Effector memory CD4-positive, alpha-beta T cell (primary cell): ENCODE data around the gene ADGRG1.

Experiments used
- DNase-seq, 3 donors: peaks; one replicate each; pipeline ENCODE4 v3.0.0-alpha.2; 2020
- H3K27ac ChIP-seq: 2 replicates; pipeline ENCODE4 v1.7.0; 2013; ENCODE audit warnings: mild to moderate bottlenecking, low read length, moderate library complexity; ENCODE audit not compliant: insufficient read depth, poor library complexity, severe bottlenecking
- H3K27me3 ChIP-seq: replicated peaks from 2 replicates; pipeline ENCODE4 v1.7.0; 2013; ENCODE audit warnings: mild to moderate bottlenecking, low read length; ENCODE audit not compliant: insufficient read depth, control insufficient read depth, poor library complexity, severe bottlenecking
- H3K36me3 ChIP-seq: 2 replicates; pipeline ENCODE4 v1.7.0; 2013; ENCODE audit warnings: mild to moderate bottlenecking, low read length, moderate library complexity; ENCODE audit not compliant: control insufficient read depth, insufficient read depth
- H3K4me1 ChIP-seq: 2 replicates; pipeline ENCODE4 v1.7.0; 2013; ENCODE audit warnings: low read length, mild to moderate bottlenecking; ENCODE audit not compliant: control insufficient read depth, insufficient read depth, poor library complexity, severe bottlenecking
- H3K4me3 ChIP-seq: 2 replicates; pipeline ENCODE4 v1.7.0; 2013; ENCODE audit warnings: low read length, low read depth, mild to moderate bottlenecking; ENCODE audit not compliant: insufficient read depth, poor library complexity, severe bottlenecking
- H3K9me3 ChIP-seq: 2 replicates; pipeline ENCODE4 v1.7.0; 2013; ENCODE audit warnings: mild to moderate bottlenecking, low read length, moderate library complexity; ENCODE audit not compliant: control insufficient read depth
- total RNA-seq, 3 donors: gene quantifications; one replicate each; lab custom pipeline; 2026; lab: John Stamatoyannopoulos, UW

Gene ADGRG1
- total RNA-seq, result 0.69 to 52.1 (median 3.3) reads per million in 3 donors

DNA sequence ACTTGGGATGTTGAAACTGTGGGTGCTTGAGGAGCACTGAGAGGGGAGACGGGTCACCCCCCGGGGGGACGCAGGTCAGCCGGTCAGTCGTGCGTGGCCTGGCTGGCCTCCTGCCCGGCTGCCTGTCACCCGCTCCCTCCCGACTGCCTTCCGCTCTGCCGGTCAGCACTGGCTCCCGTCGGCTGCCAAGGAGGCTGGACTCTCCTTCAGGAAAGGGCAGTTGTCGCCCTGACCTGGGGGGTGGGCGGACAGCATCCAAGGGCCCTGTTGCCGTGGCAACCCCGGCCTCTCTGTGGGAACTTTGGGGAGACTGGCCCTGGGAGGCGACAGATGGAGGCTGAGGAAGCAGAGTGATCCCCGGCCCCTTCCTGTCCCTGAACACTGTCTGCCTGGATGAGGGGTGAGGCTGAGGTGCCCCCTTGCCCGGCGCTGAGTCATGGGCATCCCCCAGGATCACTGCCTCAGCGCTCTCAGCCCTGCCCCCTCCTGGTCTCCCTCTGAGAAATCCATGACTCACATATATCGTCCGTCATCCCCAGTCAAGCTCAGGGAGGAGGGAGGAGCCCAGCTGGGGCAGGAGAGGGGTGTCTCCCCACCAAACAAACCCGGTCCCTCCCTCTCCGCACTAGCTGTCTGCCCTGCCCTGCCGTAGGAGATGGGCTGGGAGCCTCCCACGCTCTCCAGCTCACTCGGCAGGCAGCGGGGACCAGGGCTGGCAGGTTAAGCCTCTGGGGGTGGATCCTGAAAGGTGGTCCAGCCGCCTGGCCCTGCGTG is at the start of gene ADGRG1:
TSS of gene ADGRG1 (plus strand) at position 623 of the 774 bp plus-strand sequence. CDS start 21,658 bp downstream, outside the sequence.
- no peak within 1 kb of the TSS for H3K4me3 ChIP-seq
- no peaks in the 10 kb centered on the region for H3K9me3 ChIP-seq
- no peaks in the 10 kb centered on the region for H3K4me1 ChIP-seq
- H3K27me3 ChIP-seq, result peaks cover 12% of the 10 kb centered on the region
- no peaks in the 10 kb centered on the region for H3K36me3 ChIP-seq
- peak in 1 of 3 donors; percentile 11 for DNase-seq
- H3K27ac ChIP-seq, result no peak within 1 kb of the TSS

DNA sequence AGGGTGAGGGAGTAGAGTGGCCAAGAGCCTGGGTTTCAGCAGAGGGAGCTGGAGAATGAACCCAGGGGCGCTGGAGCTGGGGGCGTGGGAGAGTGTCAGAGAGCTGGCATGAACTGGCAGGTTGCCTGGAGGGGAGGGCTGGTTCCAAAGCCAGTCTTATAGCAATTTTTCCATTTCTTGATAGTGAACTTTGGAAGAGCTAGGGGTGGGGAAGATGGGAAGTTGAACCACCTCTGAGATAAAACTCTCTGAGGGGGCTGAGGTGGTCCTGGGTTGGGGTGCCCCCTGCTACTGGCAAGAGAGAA is 49.1 kb upstream of the ADGRG1 start:
- Histone ChIP-seq H3K9me3 (no peaks in the 10 kb centered on the region), H3K36me3 (no peaks in the 10 kb centered on the region), H3K4me3 (no peak overlapping the region), H3K4me1 (peaks cover 15% of the 10 kb centered on the region), H3K27ac (no peak overlapping the region), H3K27me3 (no peaks in the 10 kb centered on the region)
- no peak for DNase-seq

DNA sequence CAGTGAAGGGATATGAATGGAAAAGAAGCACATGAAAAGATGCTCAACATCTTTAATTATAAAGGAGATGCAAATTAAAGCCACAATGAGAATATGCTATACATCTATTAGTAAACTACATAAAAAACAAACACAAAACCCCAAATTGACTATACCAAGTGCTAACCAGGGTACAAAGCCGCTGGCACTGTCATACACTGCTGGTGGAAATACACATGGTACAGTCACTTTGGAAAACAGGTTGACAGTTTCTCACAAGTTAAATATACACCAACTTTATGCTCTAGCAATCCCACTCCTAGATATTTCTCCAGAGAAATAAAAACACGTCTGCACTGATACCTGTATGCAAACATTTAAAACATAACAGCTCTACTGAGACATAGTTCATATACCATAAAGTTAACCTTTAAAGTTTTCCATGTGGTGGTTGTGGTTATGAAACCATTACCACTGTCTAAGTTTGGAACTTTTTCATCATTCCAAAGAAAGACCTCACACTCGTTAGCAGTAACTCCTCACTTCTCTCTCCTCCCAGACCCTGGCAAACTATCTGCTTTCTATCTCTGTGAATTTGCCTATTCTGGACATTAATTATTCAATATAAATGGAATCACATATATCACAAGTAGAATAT is 43.3 kb upstream of the ADGRG1 start:
- Histone ChIP-seq H3K4me1 (no peaks in the 10 kb centered on the region), H3K27me3 (no peaks in the 10 kb centered on the region), H3K36me3 (no peaks in the 10 kb centered on the region), H3K4me3 (no peak overlapping the region), H3K9me3 (no peaks in the 10 kb centered on the region), H3K27ac (no peak overlapping the region)
- DNase-seq, result no peak

DNA sequence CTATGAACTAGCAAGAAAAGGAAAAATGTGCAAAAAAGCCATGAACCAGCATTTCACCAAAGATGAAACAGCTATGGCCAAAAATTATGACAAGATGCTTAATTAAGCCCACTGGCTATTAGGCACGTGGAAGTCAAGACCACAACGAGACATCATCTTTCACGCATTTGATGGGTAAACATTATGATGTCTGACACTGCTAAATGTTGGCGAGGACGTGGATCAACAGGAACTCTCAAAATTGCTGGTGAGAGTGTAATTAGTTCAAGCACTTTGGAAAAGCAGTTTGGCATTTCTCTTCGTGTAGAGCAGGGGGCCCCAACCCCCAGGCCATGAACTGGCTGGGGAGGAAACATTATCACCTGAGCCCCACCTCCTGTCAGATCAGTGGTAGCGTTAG is 39.6 kb upstream of the ADGRG1 start:
- peaks cover 23% of the 10 kb centered on the region for H3K4me1 ChIP-seq
- no peaks in the 10 kb centered on the region for H3K27me3 ChIP-seq
- no peak for DNase-seq
- no peaks in the 10 kb centered on the region for H3K36me3 ChIP-seq
- H3K9me3 ChIP-seq, result no peaks in the 10 kb centered on the region
- no peak overlapping the region for H3K4me3 ChIP-seq
- H3K27ac ChIP-seq, result no peak overlapping the region

DNA sequence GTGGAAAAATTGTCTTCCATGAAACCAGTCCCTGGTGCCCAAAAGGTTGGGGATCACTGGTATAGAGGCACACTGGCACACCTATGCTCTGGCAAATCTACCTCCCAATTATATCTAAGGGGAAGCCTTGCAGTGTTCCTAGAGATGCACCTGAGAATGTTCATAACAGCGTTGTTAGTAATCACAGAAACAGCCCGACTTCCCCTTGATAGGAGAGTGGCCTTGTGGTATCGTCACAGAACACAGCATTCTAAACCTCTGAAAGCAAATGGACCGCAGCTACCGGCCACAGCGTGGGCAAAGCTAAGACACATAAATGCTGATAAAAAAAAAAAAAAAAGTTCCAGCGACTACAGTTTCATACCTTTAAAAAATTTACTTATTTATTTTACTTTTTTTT is 39.1 kb upstream of the ADGRG1 start:
- no peaks in the 10 kb centered on the region for H3K9me3 ChIP-seq
- H3K27ac ChIP-seq, result no peak overlapping the region
- no peak overlapping the region for H3K4me3 ChIP-seq
- H3K4me1 ChIP-seq, result peaks cover 23% of the 10 kb centered on the region
- H3K36me3 ChIP-seq, result no peaks in the 10 kb centered on the region
- DNase-seq, result no peak
- no peaks in the 10 kb centered on the region for H3K27me3 ChIP-seq

DNA sequence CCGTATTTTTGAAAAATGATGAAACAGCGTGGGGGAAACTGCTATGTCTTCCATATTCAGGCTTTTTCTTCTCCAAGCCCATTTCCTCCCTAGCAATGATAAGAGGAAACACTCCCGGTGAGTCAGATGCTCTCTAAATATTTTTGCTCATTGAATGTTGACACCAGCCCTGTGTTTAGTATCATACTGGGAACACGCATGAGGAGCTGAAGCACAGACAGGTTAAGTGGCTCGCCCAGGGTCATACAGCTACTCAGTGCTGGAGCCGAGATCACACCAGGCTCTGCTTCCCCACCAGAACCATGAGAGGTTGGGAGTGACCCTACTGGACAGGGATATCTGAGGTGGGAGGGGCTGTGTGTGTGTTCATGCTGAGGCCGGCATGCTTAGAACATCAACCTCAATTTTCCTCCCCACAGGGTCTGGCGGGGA is 37.8 kb upstream of the ADGRG1 start:
- H3K4me1 ChIP-seq, result peaks cover 23% of the 10 kb centered on the region
- DNase-seq, result no peak
- H3K4me3 ChIP-seq, result no peak overlapping the region
- H3K27ac ChIP-seq, result no peak overlapping the region
- peaks cover 3% of the 10 kb centered on the region for H3K9me3 ChIP-seq
- H3K27me3 ChIP-seq, result no peaks in the 10 kb centered on the region
- H3K36me3 ChIP-seq, result no peaks in the 10 kb centered on the region

DNA sequence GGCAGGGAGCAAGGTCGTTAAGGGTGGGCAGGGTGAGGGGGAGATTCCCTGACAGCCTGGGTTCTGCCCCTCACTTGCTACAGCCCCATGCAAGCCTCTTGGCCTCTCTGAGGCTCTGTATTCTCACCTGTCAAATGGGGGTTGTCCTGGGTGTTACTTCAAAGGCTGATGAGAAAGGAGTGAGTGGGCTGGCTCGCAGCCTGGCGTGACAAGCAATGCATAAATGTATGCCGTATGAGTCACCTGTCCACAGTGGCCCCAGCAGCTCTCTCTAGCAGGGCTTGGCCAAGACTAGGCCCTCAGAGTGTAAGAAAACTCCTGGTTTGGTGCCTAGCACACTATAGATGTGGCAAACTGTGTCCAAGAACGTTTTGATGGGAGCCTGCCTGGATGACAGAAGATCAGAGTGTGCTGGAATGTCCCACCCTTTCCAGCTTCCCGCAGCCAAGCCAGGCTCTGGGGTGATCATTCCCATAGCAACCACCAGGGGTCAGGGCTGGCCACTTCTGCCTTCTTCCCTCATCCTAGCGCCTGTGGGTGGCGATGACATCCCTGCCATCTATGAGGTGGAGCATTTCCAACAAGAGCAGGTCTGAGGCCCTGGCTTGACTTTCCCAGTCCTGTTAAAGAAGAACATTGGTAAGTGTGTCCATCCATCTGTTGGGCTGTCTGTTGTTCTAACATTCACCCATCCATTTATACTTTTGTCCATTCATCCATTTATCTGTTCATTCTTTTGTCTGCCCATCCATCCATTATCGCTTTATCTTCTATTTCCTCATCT is 37.2 kb upstream of the ADGRG1 start:
- DNase-seq, result peak; percentile 34 to 46 (median 35)
- Histone ChIP-seq H3K4me3 (no peak overlapping the region), H3K9me3 (peaks cover 4% of the 10 kb centered on the region), H3K36me3 (no peaks in the 10 kb centered on the region), H3K27me3 (no peaks in the 10 kb centered on the region), H3K27ac (no peak overlapping the region), H3K4me1 (peaks cover 23% of the 10 kb centered on the region)

DNA sequence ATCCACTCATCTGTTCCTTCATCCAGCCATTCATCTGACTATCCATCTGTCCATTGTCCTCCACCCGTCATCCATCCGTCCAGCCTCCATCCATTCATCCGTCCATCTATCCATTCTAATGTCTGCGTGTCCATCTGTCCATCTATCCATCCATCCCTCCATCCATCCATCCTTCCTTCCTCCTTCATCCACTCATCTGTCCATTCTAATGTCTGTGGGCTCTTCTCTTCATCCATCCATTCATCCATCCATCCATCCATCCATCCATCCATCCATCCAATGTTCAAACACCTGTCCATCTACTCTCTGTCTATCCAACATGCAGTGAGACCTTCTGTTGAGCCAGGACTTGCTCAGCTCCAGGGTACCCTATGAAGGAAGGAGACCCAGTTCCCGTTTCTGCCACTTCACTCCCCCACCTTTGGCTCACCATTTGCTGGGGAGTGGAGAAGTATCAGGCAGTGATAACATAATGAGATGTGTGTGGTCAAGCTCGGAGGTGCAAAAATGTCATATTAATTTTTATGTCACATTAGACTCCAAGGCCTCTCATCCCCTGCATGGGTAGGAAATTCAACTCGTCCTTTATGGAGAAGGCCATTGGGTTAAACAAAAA is 36.5 kb upstream of the ADGRG1 start:
- H3K4me1 ChIP-seq, result peaks cover 23% of the 10 kb centered on the region
- peak overlapping the region; percentile 42 for H3K27ac ChIP-seq
- H3K4me3 ChIP-seq, result peak overlapping the region; percentile 23
- no peaks in the 10 kb centered on the region for H3K27me3 ChIP-seq
- H3K9me3 ChIP-seq, result peaks cover 4% of the 10 kb centered on the region
- no peaks in the 10 kb centered on the region for H3K36me3 ChIP-seq
- DNase-seq, result no peak

DNA sequence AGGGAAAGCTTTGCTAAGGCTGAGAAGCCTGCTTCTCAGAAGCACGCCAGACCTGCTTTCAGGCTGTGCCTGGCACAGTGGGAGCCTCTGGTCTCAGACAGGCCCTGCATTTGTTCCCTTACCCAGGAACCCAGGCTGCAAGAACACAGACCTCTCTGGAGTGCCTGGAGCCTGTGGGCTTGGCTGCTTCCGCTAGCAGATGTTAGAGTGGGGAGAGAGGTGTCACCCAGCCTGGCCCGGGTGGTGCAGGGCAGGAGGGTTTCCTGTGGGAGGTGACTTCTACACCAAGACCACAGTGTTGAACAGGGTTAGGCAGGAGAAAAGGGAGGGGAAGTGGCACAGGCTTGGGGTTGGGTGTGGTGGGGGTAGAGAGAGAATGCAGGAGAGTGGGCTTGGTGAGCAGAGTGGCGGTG is 35.8 kb upstream of the ADGRG1 start:
- peaks cover 4% of the 10 kb centered on the region for H3K9me3 ChIP-seq
- peaks cover 23% of the 10 kb centered on the region for H3K4me1 ChIP-seq
- H3K27me3 ChIP-seq, result no peaks in the 10 kb centered on the region
- peak; percentile 36 to 49 (median 48) for DNase-seq
- H3K36me3 ChIP-seq, result no peaks in the 10 kb centered on the region
- H3K4me3 ChIP-seq, result peak overlapping the region; percentile 23
- H3K27ac ChIP-seq, result peak overlapping the region; percentile 42
